ENCODE results near the gene C8B. TPM values are rescaled to one million over a fixed set of nuclear protein-coding genes. Genes with fewer than 3 reads are reported as not detected.

The C8B gene
- total and polyA plus RNA-seq, 2 of the 13 experiments (the other 11 are each of a cell fraction or from before 2014, with no cell fraction given), result 8.4 to 11.3 TPM

- no peak for TF ChIP-seq ZSCAN31 (CRISPR knock-in tag; IDR thresholded peaks at IDR 0.05; ENCODE audit: low read depth)
- no peak for TF ChIP-seq HOXA3 (CRISPR knock-in tag; IDR thresholded peaks at IDR 0.05)
- TF ChIP-seq ZNF432 (CRISPR knock-in tag; IDR thresholded peaks at IDR 0.05; ENCODE audit: borderline replicate concordance), result no peak
Observed at GRCh38 chr1:56975446-56975845, 9.6 kb upstream of the C8B start (continued).

GRCh38 chr1:56973923-56974742 lies 8.3 kb upstream of the C8B start:
- 81% methylated on average over 4 of the region's 5 CpGs for WGBS (ENCODE audit: low lambda C conversion rate)
- TF ChIP-seq KLF11 (CRISPR knock-in tag; IDR thresholded peaks at IDR 0.05) (no peak), CEBPB (IDR thresholded peaks at IDR 0.05; ENCODE audit: borderline replicate concordance, low read depth, low read length) (peak; percentile 81), ZNF512 (CRISPR knock-in tag; IDR thresholded peaks at IDR 0.05) (no peak), CEBPG (CRISPR knock-in tag; IDR thresholded peaks at IDR 0.05) (peak; percentile 60; the same call in 1 of the 2 replicates), SNAPC2 (CRISPR knock-in tag; IDR thresholded peaks at IDR 0.05) (no peak), SRSF4 (IDR thresholded peaks at IDR 0.05; ENCODE audit: low read depth, low read length, poor library complexity, severe bottlenecking) (no peak), POLR2G (IDR thresholded peaks at IDR 0.05; ENCODE audit: low read depth, low read length) (no peak), HES4 (CRISPR knock-in tag; IDR thresholded peaks at IDR 0.05; ENCODE audit: borderline replicate concordance) (no peak)
- no TSS peak for BruUV-seq (replicated peaks)
- Histone ChIP-seq H3K4me2 (ENCODE audit: low read depth, low read length) (no peak overlapping the region), H3K4me1 (ENCODE audit: insufficient read depth, low read length) (peaks cover 31% of the 10 kb centered on the region), H2AFZ (ENCODE audit: low read length) (no peak overlapping the region), H3K36me3 (replicated peaks in 1 of 2; ENCODE audit: control insufficient read depth in 1 of 2, insufficient read depth in 2 of 2, low read length in 2 of 2) (no peaks in the 10 kb centered on the region), H3K9me3 (ENCODE audit: low read length) (no peaks in the 10 kb centered on the region), H3K27ac (ENCODE audit: extremely low read length, insufficient read depth, low read length) (no peak overlapping the region), H3K9ac (ENCODE audit: insufficient read depth, low read depth, low read length) (no peak overlapping the region), H3K27me3 (ENCODE audit: control insufficient read depth in 1 of 2, insufficient read depth in 2 of 2, low read length in 2 of 2) (no peaks in the 10 kb centered on the region), H3K4me3 (replicated peaks in 1 of 3; ENCODE audit: insufficient read depth in 1 of 3, low read depth in 2 of 3, low read length in 3 of 3) (no peak overlapping the region), H4K20me1 (ENCODE audit: insufficient read depth, low read length) (no peaks in the 10 kb centered on the region), H3K79me2 (ENCODE audit: insufficient read depth, low read length) (no peaks in the 10 kb centered on the region)
- POLR2A ChIA-PET, result no interaction called here
- no peak for ATAC-seq
- in situ Hi-C loops (cut with HindIII; ENCODE audit: extremely low pct_ligation_motif_present, low pct_unique_long_range_greater_than_20kb), result no loop called here
- intact Hi-C loops (cut with micrococcal nuclease; ENCODE audit: unreplicated experiment), result no loop called here
- FAIRE-seq, result no peak
- DNase-seq (ENCODE audit: low spot score), result no peak
- CTCF ChIA-PET (ENCODE audit: low intra/inter-chr PET ratio, low total read pairs), result no interaction called here

All from HepG2 (cell line).